ENCODE data around the gene SPTBN1.
"Not testable (repeated sequence)": the region's sequence is repeated elsewhere in the genome, so short reads cannot be mapped to it uniquely, and the experiment has no call there.

Gene SPTBN1

DNA sequence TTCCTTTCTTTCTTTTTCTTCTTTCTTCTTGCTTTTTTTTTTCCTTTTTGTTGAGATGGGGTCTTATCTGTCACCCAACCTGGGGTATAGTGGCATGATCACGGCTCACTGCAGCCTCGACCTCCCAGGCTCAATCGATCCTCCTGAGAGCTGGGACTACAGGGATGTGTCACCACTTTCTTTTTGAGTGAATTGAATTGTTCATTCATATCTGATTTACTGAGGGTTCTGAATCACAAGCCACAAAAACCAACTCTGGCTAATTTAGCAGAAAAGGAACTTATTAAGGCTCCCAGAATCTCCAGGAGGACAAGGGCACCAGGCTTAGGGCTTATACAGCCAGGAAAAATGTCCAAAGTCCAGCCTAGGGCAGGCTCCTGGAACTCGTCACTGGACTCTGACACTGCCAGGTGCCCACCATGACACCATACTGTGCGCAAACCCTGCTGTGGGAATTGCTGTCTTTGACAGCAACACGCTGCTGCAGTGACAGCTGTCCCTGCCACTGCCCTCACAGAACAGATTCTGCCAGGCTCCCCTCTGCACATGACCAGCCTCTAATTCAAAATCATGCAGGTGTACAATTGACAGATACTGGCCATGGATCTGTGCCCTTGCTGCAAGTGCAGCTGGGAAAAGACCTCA is 224.4 kb downstream of the SPTBN1 start:
- no peak for DNase-seq

DNA sequence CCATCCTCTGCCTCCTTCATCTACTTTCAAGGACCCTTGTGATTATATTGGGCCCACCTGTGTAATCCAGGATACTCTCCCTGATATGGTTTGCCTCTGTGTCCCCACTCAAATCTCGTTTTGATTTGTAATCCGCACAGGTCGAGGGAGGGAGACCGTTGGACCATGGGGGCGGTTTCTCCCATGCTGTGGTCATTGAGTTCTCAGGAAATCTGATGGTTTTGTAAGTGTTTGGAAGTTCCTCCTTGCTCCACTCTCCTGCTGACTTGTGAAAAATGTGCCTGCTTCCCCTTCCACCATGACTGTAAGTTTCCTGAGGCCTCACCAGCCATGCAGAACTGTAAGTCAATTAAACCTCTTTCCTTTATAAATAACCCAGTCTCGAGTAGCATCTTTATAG is 225.3 kb downstream of the SPTBN1 start:
- no peak for DNase-seq

DNA sequence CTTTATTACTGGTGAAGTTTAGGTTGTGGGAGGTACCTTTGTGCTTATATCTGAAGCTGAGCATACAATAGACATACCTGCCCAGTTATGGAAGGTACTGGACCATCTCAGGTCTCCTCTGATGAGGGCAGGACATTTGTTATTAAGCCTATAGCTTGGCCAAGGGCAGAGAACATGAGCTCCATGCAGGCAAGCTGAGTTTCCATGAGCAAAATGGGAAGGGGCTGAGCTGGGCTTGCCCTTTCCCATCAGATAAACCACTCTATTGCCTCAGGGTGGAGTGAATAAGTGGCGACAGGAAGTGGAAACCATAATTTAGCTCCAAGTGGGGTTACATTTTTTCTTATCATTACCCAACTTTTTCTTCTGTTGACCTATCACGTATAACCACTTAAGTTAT is 227.5 kb downstream of the SPTBN1 start:
- DNase-seq = no peak

DNA sequence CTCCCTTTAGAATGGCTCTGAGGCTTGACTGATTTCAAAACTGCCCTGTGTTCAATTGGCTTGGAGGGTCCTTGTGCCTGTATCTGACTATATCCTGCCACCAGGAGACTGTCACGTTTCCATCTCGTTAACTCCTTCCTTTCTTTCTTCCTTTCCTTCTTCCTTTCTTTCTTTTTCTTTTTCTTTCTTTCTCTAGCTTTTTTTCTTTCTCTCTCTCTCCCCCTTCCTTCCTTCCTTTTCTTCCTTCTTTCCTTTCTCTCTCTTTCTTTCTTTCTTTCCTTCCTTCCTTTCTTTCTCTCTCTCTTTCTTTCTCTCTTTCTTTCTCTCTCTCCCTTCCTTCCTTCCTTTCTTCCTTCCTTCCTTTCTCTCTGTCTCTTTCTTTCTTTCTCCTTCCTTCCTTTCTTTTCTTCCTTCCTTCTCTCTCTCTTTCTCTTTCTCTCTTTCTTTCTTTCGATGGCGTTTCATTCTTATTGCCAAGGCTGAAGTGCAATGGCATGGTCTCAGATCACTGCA is 229.2 kb downstream of the SPTBN1 start:
- no peak for DNase-seq

DNA sequence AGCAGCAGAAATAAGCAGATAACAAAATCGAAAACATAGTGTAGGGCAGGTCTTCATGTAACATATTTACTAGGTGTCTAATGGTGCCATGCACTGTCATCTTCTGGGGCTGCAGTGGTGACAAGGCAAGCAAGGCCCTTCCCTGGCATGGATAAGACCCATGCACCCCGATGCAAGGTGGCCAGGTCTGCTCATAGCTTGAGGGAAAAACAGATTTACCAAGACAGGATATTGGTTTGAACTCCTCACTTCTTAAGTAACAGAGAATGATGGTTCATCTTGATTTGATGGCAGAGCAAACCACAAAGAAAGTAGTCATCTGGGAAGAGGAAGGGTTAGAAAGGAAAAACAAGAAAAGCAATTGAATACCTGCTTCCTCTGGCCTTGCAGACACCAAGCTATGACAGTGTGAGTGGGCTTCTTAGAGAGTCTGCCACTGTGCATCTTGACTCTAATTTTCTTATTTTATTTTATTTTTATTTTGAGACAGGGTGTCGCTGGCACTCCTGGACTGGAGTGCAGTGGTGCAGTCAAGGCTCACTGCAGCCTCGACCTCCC is 231.5 kb downstream of the SPTBN1 start:
- DNase-seq = no peak

DNA sequence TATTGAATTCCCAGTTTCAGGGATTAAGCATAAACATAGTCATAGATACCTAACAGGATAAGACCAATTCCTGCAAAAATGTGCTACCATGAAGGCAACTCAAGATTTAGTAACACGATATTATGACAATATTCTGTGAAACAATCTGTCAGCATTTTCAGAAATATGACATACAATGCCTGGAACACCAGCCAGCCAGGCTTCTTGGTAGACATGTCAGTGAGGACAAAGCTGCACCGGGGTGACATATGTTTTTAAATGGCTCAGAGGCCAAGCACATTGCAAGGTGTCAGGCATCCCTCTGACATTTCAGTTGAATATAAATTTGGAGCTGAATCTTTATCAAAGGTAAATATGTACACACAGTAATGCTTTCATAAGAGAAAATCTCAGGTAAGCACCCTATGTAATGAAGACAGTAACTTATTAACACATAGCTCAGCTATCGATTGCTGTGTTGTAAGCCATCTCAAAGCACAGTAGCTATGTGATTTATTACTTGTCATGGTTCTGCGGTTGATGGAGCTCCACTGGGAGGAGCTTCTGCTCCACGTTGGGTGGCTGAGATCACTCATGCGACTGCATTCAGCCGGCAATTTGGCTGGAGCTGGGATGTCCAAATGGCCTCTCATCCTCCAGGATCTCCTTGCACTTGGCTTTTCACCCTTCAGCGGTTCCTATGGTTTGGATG is 235.5 kb downstream of the SPTBN1 start:
- no peak for DNase-seq

DNA sequence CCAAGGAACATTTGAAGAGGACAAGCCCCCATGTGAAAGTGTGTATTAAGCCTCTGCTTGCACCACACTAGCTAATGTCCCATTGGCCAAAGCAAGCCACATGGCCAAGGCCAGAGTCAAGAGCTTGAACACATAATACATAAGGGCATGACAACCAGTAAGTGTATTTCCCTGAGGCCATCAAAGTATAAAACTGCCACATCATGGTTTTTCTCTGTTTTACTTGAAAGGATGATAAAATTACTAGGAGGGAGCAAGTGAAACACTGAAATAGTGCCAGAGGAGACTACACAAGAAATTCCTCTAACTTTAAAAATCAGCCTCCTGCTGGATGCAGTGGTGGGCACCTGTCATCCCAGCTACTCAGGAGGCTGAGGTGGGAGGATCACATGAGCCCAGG is 236.4 kb downstream of the SPTBN1 start:
- DNase-seq = no peak

DNA sequence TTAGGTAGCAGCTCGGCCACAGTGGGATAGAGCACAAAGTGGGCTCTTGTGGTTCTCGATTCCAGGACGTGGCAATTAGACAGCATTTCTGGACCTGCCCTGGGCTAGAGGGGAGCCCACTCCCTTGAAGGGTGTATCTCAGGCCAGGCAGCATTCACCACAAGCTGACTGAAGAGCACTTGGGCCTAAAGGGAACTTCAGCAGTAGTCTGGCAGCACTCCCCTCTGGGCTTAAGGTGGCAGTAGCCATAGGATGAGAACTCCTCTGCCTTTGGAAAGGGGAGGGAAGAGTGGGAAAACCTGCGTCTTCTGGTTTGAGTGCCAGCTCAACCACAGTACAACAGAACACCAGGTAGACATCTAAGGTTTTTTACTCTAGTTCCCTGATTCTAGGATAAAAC is 239.3 kb downstream of the SPTBN1 start:
- no peak for DNase-seq

DNA sequence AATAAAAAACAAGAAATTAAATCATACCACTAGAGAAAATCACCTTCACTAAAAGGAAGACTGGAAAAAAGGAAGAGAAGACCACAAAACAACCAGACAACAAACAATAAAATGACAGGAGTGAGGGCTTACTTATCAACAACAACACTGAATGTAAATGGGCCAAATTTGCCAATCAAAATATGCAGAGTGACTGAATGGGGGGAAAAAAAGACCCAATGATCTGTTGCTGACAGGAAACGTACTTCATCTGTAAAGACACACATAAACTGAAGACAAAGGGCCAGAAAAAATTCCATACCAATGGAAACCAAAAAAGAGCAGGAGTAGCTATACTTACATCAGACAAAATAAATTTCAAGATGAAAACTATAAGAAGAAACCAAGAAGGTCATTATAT is 241.8 kb downstream of the SPTBN1 start:
- no peak for DNase-seq

DNA sequence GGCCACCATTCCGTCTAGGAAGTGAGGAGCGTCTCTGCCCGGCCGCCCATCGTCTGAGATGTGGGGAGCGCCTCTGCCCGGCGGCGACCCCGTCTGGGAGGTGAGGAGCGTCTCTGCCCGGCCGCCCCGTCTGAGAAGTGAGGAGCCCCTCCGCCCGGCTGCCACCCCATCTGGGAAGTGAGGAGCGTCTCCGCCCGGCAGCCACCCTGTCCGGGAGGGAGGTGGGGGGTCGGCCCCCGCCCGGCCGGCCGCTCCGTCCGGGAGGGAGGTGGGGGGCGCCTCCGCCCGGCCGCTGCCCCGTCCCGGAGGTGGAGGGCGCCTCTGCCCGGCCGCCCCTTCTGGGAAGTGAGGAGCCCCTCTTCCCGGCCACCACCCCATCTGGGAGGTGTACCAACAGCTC is 242.8 kb downstream of the SPTBN1 start:
- not testable (repeated sequence) for DNase-seq

DNA sequence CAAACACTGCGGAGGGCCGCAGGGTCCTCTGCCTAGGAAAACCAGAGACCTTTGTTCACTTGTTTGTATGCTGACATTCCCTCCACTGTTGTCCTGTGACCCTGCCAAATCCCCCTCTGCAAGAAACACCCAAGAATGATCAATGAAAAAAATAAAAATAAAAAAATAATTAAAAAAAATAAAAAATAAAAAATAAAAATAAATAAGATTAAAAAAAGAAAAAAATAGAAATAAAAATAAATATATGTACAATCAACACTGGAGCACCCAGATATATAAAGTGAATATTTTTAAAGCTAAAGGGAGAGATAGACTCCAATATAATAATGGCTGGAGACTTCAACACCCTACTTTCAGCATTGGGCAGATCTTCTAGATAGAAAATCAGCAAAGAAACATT is 243.5 kb downstream of the SPTBN1 start:
- no peak for DNase-seq

DNA sequence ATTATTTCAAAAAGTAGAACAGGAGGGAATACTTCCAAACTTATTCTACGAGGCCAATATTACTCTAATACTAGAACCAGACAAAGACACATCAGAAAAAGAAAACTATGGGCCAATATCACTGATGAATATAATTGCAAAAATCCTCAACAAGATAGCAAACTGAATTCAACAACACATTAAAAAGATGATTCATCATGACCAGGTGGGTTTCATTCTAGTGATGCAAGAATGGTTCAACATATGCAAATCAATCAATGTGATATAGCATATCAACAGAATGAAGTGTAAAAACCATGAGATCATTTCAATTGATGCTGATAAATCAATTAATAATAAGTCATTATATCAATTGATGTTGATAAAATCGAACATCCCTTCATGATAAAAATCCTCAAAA is 244.9 kb downstream of the SPTBN1 start:
- DNase-seq = no peak

DNA sequence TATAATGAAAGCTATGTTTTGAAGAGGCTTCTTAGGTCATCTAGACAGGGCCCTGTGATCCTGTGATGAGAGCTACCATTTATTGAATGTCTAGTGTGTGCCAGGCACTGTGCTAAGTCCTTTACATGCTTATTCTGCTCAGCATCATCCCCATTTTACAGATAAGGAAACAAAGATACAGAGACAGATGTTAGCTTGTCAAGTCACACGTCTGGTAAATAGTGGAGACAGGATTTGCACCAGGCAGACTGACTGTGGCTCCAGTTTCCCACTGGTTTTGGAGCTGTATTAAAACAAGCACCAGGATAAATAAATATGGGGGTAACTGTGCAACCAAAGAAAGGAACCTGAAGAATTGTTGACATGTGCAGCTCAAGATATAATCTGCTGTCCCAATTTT is 248.1 kb downstream of the SPTBN1 start:
- DNase-seq = no peak

DNA sequence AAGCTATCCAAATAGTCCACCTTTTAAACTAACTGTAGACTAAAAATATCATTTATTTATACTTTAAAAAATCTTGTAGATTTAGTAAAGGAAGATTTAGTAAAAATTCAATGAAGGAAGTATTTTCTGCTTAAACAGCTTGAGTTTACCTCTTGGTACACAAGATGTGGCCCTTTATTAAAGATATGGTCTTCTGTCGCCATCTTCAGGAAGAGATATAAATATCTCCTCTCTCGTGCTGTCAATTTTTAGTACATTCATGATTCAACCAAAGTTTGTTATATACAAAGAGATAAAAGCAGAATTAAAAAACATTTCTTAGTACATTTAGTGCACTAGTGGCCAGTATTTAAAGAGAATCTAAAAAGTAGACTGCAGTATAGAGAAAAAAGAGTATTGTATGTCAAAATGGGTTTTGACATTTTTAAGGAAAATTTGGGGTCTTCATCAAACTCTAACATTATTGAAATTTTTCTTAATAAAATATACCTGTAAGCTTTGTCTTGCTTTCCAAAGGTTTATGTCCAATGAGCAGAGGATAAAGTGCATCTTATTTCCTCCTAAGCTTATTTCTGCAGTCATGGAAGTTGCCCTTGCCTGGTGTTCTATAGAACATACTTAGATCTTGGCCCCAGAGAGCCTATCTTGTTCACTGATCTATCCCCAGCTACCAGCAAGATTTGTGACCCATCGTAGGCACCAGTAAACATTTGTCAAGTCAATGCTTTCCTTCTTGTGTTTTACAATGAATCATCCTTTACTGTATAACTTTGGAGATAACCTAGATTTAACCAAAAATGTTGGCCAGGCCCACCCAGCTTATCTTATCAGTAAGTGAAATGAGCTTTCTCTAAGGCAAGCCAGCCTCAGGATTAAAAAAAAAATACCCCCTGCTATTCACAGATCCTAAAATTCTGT is 248.8 kb downstream of the SPTBN1 start:
- no peak for DNase-seq

DNA sequence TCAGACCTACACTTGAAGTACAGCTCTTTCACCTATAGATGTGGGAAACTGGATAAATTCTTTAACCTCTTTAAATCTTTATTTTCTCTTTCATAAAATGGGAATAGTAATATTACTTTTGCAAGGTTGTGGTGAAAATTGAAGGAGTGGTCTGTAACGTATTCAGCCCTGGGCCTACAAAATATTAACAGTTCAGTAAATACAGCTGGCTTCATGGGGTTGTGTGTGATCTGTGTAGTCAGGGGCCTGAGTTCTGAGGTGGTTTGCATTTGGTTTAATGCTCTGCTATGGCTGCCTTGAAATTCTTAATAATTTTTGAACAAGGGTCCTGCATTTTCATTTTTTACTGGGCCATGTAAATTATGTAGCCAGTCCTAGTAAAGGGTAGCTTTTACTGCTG is 250.5 kb downstream of the SPTBN1 start:
- DNase-seq = no peak

DNA sequence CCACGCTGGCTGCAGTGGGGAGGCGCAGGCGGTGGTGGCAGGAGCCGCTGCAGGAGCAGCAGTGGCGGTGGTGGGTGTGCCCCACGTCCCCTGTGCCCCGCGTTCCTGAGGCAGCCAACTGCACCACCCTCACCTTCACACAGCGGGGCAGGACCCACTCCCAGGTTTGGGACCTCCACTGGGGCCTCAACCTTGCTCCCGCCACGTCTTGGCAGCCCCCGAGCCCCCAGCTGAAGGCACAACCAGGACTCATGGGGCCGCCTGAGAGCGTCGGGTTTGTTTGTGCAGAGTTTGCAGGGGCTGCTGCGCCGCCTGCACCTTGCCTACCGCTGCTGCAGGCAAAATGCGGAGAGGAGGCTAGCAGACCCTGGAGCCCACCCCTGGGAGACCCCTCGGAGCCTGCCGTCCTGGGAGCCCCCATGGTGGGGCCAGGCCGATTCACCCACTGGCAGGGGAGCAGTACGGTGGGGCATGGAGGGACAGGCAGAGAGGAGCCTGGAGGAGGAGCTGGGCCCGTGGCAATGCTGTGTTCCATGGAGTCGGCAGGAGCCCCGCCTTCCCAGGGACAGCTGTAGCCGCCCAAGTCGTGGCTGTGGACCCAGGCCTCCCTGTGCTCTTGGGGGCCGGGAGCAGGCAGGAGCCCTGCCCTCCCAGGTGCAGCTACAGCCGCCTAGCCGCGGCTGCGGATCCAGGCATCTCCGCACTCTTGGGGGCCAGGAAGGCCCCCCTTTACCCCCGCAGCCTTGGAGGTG is 252.6 kb downstream of the SPTBN1 start:
- DNase-seq = no peak

DNA sequence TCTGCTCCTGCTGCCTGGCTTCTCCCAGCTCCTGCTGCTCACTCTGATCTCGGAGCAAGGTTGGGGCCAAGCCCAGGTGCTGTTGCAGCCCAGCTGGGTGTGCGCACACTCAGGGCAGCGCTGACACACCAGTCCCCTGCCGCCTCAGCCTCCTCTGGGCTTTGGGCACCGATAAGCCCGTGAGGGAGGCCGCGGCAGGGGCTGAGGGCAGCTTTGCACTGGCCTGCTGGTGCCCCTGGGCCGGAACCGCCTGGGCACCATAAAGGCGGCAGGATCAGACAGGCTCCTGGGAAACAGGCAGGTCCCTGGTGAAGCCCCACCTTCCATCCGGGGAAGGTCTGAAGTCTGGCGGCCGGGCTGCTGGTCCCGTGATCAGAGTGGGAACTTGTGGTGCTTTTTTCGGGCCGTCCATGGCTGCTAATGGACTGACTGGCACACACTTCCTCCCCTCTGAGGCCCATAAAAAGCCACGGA is 253.2 kb downstream of the SPTBN1 start:
- no peak for DNase-seq

DNA sequence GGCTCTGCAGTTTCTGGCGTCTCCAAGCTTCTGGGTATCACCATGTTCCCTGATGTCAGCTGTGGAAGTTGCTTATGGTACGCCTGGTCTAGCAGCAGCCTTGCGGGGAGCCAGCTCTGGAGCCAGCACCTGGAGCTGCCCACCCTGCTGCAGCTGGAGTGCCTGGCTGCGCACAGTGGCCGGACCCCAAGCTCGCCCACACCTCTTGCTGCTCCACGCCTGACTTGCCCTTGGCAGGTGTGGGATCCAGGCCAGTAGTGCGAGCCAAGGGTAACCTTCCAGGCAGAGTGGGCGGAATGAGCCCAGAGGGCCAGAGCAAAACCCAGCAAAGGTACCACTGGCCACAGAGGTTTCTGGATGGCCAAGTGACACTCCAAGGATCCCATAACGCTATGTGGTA is 254.1 kb downstream of the SPTBN1 start:
- DNase-seq = no peak

DNA sequence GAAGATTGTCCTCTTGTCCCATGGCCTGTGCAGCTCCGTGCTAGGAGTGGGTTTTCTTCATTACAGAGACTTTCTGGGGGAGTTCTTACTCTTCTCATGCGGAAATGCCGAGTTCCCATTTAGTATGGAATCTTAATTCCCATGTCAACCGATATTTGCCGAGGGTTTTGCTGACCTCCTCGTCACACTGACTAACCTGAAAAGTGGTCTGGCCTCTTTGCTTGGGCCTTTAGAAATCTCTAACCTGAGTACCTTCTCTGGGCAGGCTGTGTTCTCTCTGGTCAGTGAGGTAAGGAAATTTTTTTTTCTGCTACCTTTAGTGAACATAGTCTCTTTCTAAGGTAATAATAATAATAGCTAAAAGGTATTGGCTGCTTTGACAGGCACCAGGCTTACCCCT is 256.4 kb downstream of the SPTBN1 start:
- no peak for DNase-seq

DNA sequence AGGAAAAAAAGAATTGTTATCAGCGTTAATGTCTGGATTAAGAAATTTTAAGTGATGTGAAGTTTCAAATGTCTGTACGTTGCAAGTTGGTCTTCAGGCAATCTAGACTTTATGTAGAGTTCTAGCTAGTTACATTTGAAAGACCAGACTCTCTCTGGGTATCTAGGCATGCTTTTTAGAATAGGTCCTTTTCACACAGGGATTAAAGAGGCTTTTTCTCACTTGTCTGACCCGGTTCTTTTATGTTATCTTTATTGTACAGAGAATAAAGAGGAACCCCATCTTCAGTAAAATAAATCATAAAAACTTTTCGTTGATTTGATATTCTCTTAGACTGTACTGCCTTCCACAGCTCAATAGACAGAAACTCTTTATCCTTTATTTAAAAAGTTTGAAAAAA is 258.9 kb downstream of the SPTBN1 start:
- DNase-seq = no peak

DNA sequence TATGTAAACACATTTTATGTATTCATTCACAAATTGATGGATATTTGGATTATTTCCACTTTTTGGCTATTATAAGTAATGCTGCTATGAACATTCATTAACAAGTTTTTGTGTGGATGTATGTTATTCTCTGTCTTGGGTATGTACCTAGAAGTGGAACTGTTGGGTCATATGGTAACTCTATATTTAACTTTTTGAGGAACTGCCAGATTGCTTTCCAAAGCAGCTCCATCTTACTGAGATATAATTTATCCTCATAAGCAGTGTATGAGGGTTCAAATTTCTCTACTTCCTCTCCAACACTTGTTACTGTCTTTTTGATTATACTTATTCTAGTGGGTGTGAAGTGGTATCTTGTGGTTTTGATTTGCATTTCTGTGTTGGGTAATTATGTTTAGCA is 260.2 kb downstream of the SPTBN1 start:
- DNase-seq = no peak

DNA sequence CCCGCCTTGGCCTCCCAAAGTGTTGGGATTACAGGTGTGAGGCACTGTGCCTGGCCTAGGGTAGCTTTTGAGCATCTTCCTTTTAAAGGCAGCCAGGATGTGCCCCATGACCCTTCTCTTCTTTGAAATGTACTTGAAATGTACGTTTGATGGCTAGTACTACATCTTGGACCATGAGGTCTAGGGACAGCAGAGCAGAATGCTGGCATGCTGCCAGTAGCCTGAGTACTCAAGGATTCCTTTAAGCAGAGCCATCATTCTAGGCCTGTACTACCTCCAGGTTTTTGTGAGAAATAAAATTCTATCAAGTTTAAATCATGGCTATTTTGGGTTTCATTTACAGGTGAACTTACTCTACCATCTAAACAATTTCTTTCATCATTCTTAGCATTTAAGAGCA is 264.4 kb downstream of the SPTBN1 start:
- DNase-seq = no peak
